Stimulated activated CD4-positive, alpha-beta T cell treated with anti-CD3 and anti-CD28 coated beads, TNF-alpha, amount 100 ng/mL, for 48 hours (primary cell): ENCODE measurements around the gene MIA3.
"Not testable (repeated sequence)": the region's sequence is repeated elsewhere in the genome, so short reads cannot be mapped to it uniquely, and the experiment has no call there.

Source experiments
- DNase-seq, 3 donors: peaks; one replicate each; pipeline ENCODE4 v3.0.0-alpha.2; 2020; ENCODE audit warnings: low read depth in 3 of 3

The MIA3 gene

DNA sequence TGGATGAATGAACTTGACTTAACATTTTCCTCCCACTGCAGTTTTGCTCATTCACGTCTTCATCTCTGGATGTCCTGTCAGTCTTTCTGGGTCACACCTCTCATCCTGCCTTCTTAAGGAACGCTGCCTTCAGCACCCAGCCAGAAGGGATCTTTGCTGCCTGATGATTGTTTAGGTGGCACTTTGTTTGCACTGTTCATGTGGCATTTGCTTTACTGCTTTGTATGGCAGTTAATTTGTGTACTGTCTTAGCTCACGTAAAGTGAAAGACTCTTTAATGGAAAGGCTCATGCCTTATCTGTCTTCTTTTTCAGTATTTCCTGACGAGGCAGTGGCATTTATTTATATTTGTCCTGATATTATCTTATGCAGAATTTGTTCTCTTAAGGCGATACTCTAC, 4.9 kb downstream of the MIA3 start:
- DNase-seq = no peak

DNA sequence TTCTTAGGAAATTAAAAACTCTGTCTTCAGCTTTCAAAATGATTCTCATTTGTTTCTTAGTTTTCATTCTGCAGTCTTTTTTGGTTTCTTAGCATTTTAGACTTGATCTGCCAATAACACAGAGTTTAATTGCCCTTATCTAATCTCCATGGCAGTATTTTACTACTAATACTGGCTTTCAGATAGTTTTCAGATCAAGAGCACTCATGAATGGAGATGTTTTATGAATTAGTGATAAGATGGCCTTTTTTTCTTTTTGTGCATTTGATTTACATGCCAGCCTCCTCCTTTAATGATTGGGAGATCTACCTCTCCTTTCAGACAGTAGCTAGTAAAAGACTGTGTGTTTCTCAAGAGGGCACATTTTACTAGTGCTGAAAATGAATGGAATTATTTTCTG, 5.6 kb downstream of the MIA3 start:
- no peak for DNase-seq

GRCh38 chr1:222624214-222624613, 6.3 kb downstream of the MIA3 start:
- DNase-seq = no peak

GRCh38 chr1:222627232-222627631, 9.3 kb downstream of the MIA3 start:
- no peak for DNase-seq

DNA sequence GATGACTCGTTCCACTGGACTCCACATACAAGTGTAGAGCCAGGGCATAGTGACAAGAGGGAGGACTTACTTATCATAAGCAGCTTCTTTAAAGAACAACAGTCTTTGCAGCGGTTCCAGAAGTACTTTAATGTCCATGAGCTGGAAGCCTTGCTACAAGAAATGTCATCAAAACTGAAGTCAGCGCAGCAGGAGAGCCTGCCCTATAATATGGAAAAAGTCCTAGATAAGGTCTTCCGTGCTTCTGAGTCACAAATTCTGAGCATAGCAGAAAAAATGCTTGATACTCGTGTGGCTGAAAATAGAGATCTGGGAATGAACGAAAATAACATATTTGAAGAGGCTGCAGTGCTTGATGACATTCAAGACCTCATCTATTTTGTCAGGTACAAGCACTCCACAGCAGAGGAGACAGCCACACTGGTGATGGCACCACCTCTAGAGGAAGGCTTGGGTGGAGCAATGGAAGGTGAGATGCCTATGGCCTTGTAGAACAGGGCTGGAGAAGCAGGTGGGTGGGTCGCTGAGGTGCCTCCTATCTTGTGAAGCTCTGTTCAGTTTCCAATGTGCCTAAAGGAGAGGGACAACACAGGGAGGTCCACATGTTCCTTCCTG, 12.1 kb downstream of the MIA3 start:
- no peak for DNase-seq

DNA sequence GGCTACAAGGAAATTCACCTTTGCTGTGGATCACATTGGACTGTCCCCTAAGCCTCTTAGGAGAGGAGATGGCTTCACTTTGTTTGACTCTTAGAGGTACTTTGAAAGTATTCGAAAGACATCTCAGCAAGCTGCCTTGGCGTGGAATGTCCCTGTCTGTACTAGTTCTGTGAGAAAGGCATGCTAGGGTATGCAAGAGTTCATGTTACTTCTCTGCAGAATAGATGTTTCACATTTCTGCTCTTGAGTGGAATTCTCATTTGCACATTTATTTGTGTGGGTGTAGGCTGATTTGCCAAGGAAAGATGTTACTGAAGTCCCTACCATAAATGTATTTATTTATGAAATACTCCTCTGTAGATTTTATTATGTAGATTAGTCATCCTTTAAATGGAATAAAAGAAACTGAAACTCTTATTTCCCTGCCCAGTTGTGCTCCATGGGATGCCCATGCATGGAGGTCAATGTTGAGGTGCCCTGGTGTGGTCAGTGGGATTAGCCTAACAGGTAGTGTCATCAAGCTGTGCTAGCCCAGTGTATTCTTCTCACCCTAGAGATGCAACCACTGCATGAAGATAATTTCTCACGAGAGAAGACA, 13.8 kb downstream of the MIA3 start:
- no peak for DNase-seq

DNA sequence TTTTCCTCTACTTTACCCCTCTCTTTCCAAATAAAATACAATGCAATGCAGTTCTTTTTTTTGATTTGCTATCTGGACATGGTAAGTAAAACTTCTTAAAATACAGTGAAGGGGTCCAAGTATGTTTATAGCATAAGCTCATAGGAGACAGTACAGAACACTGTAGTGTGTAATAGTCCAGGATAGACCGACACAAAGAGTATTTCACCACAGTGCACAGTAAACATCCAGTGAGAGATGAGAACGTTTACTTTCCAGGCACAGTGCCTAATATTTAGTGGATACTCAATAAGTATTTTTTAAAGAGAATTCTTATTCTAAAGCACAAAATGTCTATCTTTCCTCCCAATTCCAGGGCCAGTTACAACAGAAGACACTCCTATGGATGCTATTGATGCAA, 14.9 kb downstream of the MIA3 start:
- no peak for DNase-seq

DNA sequence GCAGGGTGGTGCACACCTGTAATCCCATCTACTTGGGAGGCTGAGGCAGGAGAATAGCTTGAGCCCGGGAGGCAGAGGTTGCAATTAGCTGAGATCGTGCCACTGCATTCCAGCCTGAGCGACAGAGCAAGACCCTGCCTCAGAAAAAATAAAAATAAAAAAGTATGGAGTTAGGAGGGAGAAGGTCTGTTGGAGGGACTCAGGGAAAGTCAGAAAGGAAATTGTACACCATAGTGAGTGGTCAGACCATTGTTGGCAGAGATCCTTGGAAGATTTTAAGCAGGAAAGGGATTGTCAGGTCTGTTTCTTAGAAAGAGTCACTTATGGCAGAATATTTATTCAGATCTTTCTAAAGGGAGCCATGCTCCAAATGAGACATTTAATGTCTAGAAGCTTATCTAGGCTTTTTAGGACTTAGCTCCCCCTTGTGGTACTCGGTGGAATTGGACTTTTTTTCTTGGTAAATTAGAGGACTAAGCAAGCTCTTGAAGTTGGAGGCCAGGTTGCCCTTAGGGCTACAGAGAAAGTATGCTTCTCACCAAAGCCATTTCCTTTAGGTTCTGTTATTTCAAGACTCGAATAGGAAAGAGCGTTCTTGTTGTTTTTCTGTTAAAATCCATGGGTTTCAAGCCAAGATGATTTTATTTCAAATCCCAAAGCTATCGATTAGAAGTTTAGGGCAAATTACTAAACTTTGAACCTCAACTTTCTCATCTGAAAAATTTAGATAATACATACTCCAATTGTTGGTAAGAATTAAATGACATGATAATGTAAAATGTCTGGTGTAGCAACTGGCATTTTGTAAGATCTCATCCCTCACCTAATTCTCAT, 16.5 kb downstream of the MIA3 start:
- DNase-seq = peak in 2 of 3 donors; percentile 57 to 61

DNA sequence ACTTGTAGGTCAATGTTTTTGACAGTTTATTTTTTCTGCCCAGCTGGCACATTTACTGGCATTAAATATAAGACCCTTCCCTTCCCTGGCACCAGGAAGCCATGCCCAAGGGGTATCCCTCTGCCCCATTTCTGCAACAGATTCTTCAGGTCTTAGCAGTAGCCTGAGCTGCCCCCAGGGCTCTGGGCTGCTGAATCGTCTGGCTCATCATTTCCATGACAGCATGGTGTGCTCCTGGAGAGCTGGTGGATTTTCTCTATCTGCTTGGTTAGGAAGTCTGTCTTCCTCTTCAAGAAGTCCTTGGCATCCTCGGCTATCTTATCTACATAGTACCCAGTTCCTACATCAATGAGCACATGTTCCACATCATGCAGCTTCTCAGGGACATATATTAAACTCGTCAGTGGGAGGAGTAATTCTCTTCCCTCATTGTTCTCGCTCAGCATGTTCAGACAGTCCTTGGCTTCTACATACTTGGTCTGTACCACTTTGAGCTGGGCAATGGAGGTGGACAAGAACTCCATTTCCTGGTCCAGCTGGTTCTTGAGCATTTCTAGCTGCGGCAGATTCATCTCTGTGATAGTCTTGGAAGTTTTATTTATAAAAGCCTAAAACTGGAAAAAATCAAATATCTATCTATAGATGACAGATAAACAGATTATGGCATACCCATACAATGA, 23.5 kb downstream of the MIA3 start:
- no peak for DNase-seq

- DNase-seq = no peak
These were observed 24.6 kb downstream of the MIA3 start for GRCh38 chr1:222642468-222642867.

- no peak for DNase-seq
These were observed 25.7 kb downstream of the MIA3 start for GRCh38 chr1:222643606-222643937.

GRCh38 chr1:222643938-222644635, 26.2 kb downstream of the MIA3 start:
- peak; percentile 91 to 96 (median 94) for DNase-seq

- DNase-seq = no peak
These were observed 26.7 kb downstream of the MIA3 start for GRCh38 chr1:222644636-222644980.

DNA sequence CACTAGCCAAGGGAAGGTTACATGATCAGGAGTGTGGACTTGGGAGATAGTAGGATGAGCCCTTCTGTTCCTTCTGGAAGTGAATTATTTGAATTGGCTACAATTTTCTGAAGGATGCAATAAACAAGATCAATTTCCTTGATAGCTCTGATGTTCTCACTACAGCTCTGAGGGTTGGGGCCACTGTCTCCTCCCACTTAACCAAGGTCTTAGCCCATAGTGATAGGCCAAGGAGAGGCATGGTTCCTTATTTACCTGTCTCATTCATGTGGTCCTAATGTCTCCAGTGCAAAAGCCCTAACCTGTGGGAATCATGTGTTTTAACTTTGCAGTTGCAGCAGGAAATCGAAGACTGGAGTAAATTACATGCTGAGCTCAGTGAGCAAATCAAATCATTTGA, 34.8 kb downstream of the MIA3 start:
- DNase-seq = no peak

- peak in 1 of 3 donors; percentile 1 for DNase-seq
These were observed 35.4 kb downstream of the MIA3 start for GRCh38 chr1:222653178-222653827.

DNA sequence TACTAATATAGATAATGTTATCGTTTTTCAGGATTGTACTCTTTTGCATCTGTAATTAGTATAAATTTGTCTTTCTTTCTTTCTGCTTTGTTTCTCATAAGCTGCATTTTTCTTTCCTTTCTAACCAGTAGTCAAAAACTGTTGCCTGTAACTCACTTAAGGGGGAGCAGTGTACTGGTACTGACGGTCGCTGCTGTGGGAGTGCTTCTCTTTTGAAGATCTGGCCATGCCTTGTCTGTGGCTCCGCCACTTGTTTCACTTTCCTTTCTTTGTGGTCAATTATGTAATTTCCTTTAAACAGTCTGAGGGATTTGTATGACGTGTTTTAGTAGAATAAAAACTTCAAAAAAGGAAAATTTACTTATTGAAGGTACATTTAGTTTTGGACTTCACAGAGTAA, 37.0 kb downstream of the MIA3 start:
- peak in 2 of 3 donors; percentile 35 to 48 for DNase-seq

- DNase-seq = no peak
These were observed 38.7 kb downstream of the MIA3 start for GRCh38 chr1:222656391-222657155.

DNA sequence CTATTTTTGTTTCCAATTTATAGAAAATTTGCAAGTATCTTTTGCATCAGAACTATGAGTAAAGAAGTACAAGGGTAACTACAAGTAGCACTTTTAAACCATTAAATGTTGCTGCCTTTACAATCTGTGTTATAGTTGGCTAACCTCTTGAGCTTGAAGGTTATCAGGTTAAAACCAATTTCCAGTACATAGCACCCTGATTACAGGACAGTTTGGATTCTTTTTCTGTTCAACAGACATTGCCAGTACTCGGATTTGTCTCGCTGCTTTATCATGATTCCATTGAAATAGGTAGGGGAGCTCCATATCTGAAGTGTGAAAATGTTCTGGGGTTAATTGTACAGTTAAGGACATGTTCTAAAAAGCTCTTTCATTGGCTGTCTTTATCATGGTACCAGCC, 40.0 kb downstream of the MIA3 start:
- DNase-seq = no peak

DNA sequence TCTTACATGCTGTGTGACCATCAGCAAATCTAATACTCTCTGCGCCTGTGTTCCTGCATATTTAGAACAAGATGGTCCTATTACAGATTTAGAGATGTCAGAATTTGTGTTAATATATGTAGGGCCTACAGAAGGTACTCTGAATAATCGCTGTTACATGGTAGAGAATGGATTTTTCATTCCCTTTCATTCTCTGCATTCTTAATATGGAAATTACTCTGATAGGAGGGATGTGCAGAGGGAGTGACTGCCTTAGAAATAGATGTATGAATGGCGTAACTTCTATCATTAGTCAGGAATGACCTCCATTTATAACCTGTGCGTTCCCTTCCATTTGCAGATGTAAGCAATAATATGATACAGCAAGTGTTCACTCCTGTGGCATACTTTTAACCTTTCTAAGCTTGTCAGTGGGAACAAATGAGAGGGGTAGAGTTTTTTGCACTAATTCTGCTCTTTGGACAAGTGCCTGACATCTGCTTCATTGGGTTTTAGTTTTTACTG, 45.6 kb downstream of the MIA3 start:
- no peak for DNase-seq

- no peak for DNase-seq
These were observed 48.1 kb downstream of the MIA3 start for GRCh38 chr1:222665964-222666363.

GRCh38 chr1:222668184-222668583, 50.3 kb downstream of the MIA3 start:
- not testable (repeated sequence) for DNase-seq
